Transverse colon (tissue), 4 donors: ENCODE data around the gene ZNF100. TPM values are rescaled to one million over a fixed set of nuclear protein-coding genes. Genes with fewer than 3 reads are reported as not detected.

Experiments used
- DNase-seq: peaks from one replicate; pipeline ENCODE4 v3.0.0-alpha.2; 2019
- H3K27ac ChIP-seq, 4 donors: fragments of 200-600 bp; sonication (generic); 2 replicates each; pipeline ENCODE4 v1.5.1; 2016 to 2018; ENCODE audit warnings: inconsistent platforms in 4 of 4
- H3K27me3 ChIP-seq: fragments of 200-600 bp; sonication (generic); 2 replicates; pipeline ENCODE4 v1.5.1; 2017; ENCODE audit warnings: inconsistent platforms
- H3K36me3 ChIP-seq, 4 donors: fragments of 200-600 bp; sonication (generic); 2 replicates each; pipeline ENCODE4 v1.5.1; 2017 to 2019; ENCODE audit warnings: inconsistent platforms in 4 of 4
- H3K4me1 ChIP-seq, 4 donors: fragments of 200-600 bp; sonication (generic); 2 replicates each; pipeline ENCODE4 v1.5.1; 2017 to 2020; ENCODE audit warnings: inconsistent platforms in 4 of 4
- H3K4me3 ChIP-seq, 4 donors: fragments of 200-600 bp; sonication (generic); 1 replicate in 1 of 4; 2 replicates in 3 of 4; pipeline versions ENCODE4 v1.5.1 to v1.6.1; 2017 to 2019; ENCODE audit warnings: inconsistent platforms in 4 of 4
- H3K9me3 ChIP-seq, 2 donors: fragments of 200-600 bp; sonication (generic); 2 replicates each; pipeline ENCODE4 v1.5.1; 2017 to 2019; ENCODE audit warnings: inconsistent platforms in 2 of 2
- CTCF ChIP-seq, 5 experiments: fragments of 200-600 bp in 3 of 5; fragments of 450-650 bp in 2 of 5; sonication (generic) in 3 of 5; IDR thresholded peaks; 1 replicate in 2 of 5; 2 replicates in 3 of 5; pipeline ENCODE4 v1.5.1; 2016 to 2017; ENCODE audit warnings: antibody characterized with exemption in 5 of 5, inconsistent platforms in 3 of 5, mild to moderate bottlenecking in 2 of 5, moderate library complexity in 1 of 5
- EP300 ChIP-seq: sonication (generic); formaldehyde crosslinking; IDR thresholded peaks from one replicate; pipeline ENCODE4 v1.6.1; 2017; ENCODE audit warnings: antibody characterized with exemption, low read depth
- POLR2A ChIP-seq: fragments of 450-650 bp; IDR thresholded peaks from one replicate; pipeline ENCODE4 v1.6.1; 2016; ENCODE audit warnings: antibody characterized with exemption, mild to moderate bottlenecking, moderate library complexity
- POLR2AphosphoS5 ChIP-seq, 3 donors: sonication (generic); formaldehyde crosslinking; IDR thresholded peaks; one replicate each; pipeline ENCODE4 v1.6.1; 2016; ENCODE audit warnings: antibody characterized with exemption in 3 of 3
- WGBS, 2 donors: methylation state at CpG; one replicate each; pipeline ENCODE4 v1.1.5; 2018; ENCODE audit warnings: low coverage in 1 of 2; 5-methylcytosine and 5-hydroxymethylcytosine counted together
- in situ Hi-C, 4 donors: fragments of 200-750 bp; cut with MboI; loops; one replicate each; pipeline versions ENCODE4 v1.15.0 to v1.15.1; 2017; ENCODE audit warnings: low sequenced_read_pairs in 3 of 4, low pct_ligation_motif_present in 1 of 4, low pct_unique_long_range_greater_than_20kb in 1 of 4
- intact Hi-C: fragments of 100-400 bp; cut with DNase I; formaldehyde crosslinking; loops from one replicate; pipeline ENCODE4 v1.15.1; 2023; ENCODE audit warnings: low total_unique reads
- total RNA-seq, 4 donors: library from RNA; depleted of rRNA; stranded (reverse); fragments of >200 nt; gene quantifications; one replicate each; pipeline ENCODE4 v1.1.0, GENCODE V29; 2016

Gene ZNF100
- total RNA-seq, 4 donors from 2014 or later, result 0.75 to 24.1 (median 9.0) TPM

- in situ Hi-C loops (loop anchor here in 1 of 4 donors (25.0 kb wide), 1 partner anchor 201 kb away; no protein-coding TSS in a partner anchor), intact Hi-C loops (no loop called here)
- WGBS, 2 donors, result 78 to 81% methylated on average over 2 to 3 of the region's 3 CpGs
These were observed 78.9 kb downstream of the ZNF100 start for GRCh38 chr19:21688464-21688863.

DNA sequence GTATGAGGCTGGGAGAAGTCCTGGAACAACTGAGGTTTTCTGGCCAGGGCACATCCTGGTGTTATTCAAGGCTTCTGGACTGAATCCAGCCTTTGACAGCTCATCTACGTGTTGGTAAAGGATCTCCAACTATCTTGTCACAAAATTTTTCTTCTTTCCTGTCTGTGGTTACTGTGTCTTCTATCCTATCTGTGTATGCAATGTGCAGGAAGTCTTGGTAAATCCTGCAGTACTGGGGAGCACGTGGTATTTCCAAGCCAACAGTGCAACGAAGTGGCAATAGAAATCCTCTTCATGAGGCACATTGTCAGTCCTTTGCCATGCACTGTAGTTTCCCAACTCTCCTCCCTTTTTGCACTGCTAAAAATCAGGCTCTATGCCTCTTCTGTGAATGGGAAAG lies 86.7 kb downstream of the ZNF100 start:
- Histone ChIP-seq H3K27me3 (no peaks in the 10 kb centered on the region), H3K9me3 (peaks cover 0 to 4% of the 10 kb centered on the region in 2 donors), H3K4me3 (no peak overlapping the region), H3K36me3 (no peaks in the 10 kb centered on the region), H3K27ac (no peak overlapping the region), H3K4me1 (no peaks in the 10 kb centered on the region)
- in situ Hi-C loops (loop anchor here in 1 of 4 donors (25.0 kb wide), 1 partner anchor 193 kb away; no protein-coding TSS in a partner anchor), intact Hi-C loops (no loop called here)
- no peak for DNase-seq
- 57 to 63% methylated on average over 3 of the region's 3 CpGs for WGBS, 2 donors
- TF ChIP-seq EP300 (no peak), POLR2A (no peak), CTCF (IDR thresholded peaks at IDR 0.05) (no peak), POLR2AphosphoS5 (IDR thresholded peaks at IDR 0.05) (no peak)

More at GRCh38 chr19:21688464-21688863, 78.9 kb downstream of the ZNF100 start:
- H3K36me3 ChIP-seq, result no peaks in the 10 kb centered on the region
- H3K9me3 ChIP-seq, result no peaks in the 10 kb centered on the region
- no peaks in the 10 kb centered on the region for H3K27me3 ChIP-seq
- H3K4me3 ChIP-seq, result no peak overlapping the region
- no peak for DNase-seq
- no peak overlapping the region for H3K27ac ChIP-seq
- TF ChIP-seq EP300 (no peak), POLR2AphosphoS5 (IDR thresholded peaks at IDR 0.05) (no peak), POLR2A (no peak), CTCF (IDR thresholded peaks at IDR 0.05) (no peak)
- H3K4me1 ChIP-seq, result no peaks in the 10 kb centered on the region

- Histone ChIP-seq H3K36me3 (no peaks in the 10 kb centered on the region), H3K27me3 (no peaks in the 10 kb centered on the region), H3K4me3 (no peak overlapping the region), H3K9me3 (peaks cover 0 to 4% of the 10 kb centered on the region in 2 donors), H3K4me1 (no peaks in the 10 kb centered on the region), H3K27ac (no peak overlapping the region)
- no peak for DNase-seq
- TF ChIP-seq POLR2A (no peak), POLR2AphosphoS5 (IDR thresholded peaks at IDR 0.05) (no peak), CTCF (IDR thresholded peaks at IDR 0.05) (no peak), EP300 (no peak)
- in situ Hi-C loops, result loop anchor here in 1 of 4 donors (25.0 kb wide), 1 partner anchor 193 kb away; no protein-coding TSS in a partner anchor
- 70 to 80% methylated on average over 2 to 5 of the region's 5 CpGs for WGBS, 2 donors
- intact Hi-C loops, result no loop called here
These were observed 87.4 kb downstream of the ZNF100 start for GRCh38 chr19:21680026-21680425.

DNA sequence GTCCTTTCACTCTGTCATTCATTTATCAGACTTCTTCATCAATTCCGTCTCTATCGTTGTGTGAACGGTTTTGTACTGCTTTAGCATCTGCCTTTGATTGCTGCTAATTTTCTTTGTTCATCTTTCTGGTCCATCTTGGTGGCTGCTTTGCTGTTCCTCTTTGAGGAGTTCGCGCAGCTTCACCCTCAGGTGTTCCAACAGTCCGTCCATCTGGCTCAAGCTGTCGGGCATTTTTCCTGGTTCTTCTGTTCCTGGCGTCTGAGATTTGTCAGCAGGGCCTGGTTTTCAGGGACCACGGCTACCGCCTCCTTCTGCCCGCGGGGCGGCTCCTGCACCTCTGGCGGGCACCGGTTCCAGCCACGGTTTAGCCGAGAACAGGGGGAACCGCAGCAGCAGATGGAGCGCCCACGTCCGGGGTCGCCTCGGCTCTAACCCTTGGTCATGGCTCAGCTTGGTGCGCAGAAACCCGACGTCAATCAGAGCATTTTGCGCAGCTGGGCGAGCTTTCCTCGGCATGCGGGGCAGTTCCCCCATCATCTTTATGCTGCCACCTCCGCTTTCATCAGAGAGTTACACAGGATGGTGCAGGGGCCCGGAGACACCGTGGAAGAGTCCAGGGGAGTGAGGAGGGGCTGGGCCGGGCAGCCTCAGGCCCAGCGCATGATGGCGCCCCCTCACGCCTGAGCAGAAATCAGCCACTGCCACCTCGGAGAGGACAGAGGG lies 89.5 kb downstream of the ZNF100 start:
- no peak overlapping the region for H3K4me3 ChIP-seq
- H3K9me3 ChIP-seq, result peaks cover 0 to 4% of the 10 kb centered on the region in 2 donors
- in situ Hi-C loops, result loop anchor here in 1 of 4 donors (25.0 kb wide), 1 partner anchor 191 kb away; no protein-coding TSS in a partner anchor
- intact Hi-C loops, result no loop called here
- no peak overlapping the region for H3K27ac ChIP-seq
- H3K36me3 ChIP-seq, result no peaks in the 10 kb centered on the region
- H3K27me3 ChIP-seq, result no peaks in the 10 kb centered on the region
- DNase-seq, result no peak
- 78 to 80% methylated on average over 11 to 38 of the region's 38 CpGs for WGBS, 2 donors
- TF ChIP-seq EP300 (no peak), CTCF (IDR thresholded peaks at IDR 0.05) (no peak), POLR2AphosphoS5 (IDR thresholded peaks at IDR 0.05) (no peak), POLR2A (no peak)
- no peaks in the 10 kb centered on the region for H3K4me1 ChIP-seq
